ENCODE data around the gene DCPS. TPM values are rescaled to one million over a fixed set of nuclear protein-coding genes. Genes with fewer than 3 reads are reported as not detected.
"Not testable (repeated sequence)": the region's sequence is repeated elsewhere in the genome, so short reads cannot be mapped to it uniquely, and the experiment has no call there.

Gene DCPS
- total RNA-seq, 1 donor from 2014 or later = 11.3 TPM

DNA sequence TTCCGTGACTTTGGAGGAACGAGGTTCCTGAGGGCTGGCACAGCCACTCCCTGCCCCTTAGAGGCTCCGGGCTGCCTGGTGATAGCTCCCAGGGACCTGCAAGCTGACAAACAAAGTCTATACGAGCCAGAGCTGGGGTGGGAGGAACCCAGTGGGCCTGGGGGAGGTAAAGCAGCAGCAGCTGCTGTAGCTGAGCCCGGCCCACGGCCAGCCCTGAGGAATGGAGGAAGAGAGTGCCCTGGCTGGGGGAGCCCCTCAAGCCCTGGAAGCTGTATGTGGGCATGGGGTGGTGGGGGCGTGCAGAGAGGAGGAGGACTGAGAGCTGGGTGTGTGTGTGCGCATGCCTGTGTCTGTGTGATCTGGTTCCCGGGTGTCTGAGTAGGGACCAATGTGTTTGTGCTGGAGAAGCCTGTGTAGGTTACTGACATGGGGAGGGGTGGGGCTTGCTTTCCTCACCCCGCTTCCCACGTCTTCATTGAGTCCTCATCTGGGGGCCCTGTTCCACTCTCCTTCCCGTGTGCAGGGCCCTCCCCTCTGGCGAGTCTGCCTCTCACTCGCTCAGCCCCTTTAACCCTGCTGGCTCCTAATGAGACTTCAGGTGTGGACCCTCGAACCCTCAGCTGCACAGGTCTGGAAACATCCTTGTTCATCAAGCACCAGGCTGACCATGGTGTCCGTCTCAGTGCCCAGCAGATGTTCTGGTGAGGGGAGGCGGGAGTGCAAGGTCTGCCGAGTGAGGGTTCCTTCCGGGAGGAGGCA lies 62.4 kb downstream of the DCPS start:
- H3K27me3 Mint-ChIP-seq (ENCODE audit: low read depth, unreplicated experiment) = no peaks in the 10 kb centered on the region
- H3K27me3 ChIP-seq (ENCODE audit: insufficient read depth, low read length) = no peaks in the 10 kb centered on the region
- no peaks in the 10 kb centered on the region for H3K4me1 ChIP-seq (ENCODE audit: insufficient read depth, low read length)
- H3K36me3 ChIP-seq (ENCODE audit: insufficient read depth, low read length) = no peaks in the 10 kb centered on the region
- H3K9me3 Mint-ChIP-seq (ENCODE audit: unreplicated experiment) = no peaks in the 10 kb centered on the region
- no peaks in the 10 kb centered on the region for H3K4me1 Mint-ChIP-seq (ENCODE audit: low read depth, unreplicated experiment)
- DNase-seq (ENCODE audit: low read depth) (no peak), FAIRE-seq (no peak)
- H2AFZ ChIP-seq (ENCODE audit: low read depth, low read length) = no peak overlapping the region
- H3K4me2 ChIP-seq (ENCODE audit: low read length) = no peak overlapping the region
- no peak overlapping the region for H3K4me3 Mint-ChIP-seq (ENCODE audit: unreplicated experiment)
- H3K27ac Mint-ChIP-seq (ENCODE audit: unreplicated experiment) = no peak overlapping the region
- no peak for TF ChIP-seq EZH2 (IDR thresholded peaks at IDR 0.05; ENCODE audit: insufficient read depth, low read length)
- TF ChIP-seq, protein P1, sequence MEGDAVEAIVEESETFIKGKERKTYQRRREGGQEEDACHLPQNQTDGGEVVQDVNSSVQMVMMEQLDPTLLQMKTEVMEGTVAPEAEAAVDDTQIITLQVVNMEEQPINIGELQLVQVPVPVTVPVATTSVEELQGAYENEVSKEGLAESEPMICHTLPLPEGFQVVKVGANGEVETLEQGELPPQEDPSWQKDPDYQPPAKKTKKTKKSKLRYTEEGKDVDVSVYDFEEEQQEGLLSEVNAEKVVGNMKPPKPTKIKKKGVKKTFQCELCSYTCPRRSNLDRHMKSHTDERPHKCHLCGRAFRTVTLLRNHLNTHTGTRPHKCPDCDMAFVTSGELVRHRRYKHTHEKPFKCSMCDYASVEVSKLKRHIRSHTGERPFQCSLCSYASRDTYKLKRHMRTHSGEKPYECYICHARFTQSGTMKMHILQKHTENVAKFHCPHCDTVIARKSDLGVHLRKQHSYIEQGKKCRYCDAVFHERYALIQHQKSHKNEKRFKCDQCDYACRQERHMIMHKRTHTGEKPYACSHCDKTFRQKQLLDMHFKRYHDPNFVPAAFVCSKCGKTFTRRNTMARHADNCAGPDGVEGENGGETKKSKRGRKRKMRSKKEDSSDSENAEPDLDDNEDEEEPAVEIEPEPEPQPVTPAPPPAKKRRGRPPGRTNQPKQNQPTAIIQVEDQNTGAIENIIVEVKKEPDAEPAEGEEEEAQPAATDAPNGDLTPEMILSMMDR (IDR thresholded peaks at IDR 0.05; ENCODE audit: insufficient read depth, low read depth, low read length) = no peak
- H3K4me3 ChIP-seq (ENCODE audit: insufficient read depth, low read depth, low read length) = no peak overlapping the region
- peaks cover 3% of the 10 kb centered on the region for H3K79me2 ChIP-seq (ENCODE audit: insufficient read depth, low read length)
- H4K20me1 ChIP-seq (ENCODE audit: insufficient read depth, low read length) = peaks cover 40% of the 10 kb centered on the region
- H3K9ac ChIP-seq (ENCODE audit: low read length) = no peak overlapping the region
- H3K36me3 Mint-ChIP-seq (ENCODE audit: low read depth, unreplicated experiment) = no peaks in the 10 kb centered on the region
- H3K9me3 ChIP-seq (ENCODE audit: insufficient read depth, low read depth, low read length) = no peaks in the 10 kb centered on the region
- no peak overlapping the region for H3K27ac ChIP-seq (ENCODE audit: low read depth, low read length)

DNA sequence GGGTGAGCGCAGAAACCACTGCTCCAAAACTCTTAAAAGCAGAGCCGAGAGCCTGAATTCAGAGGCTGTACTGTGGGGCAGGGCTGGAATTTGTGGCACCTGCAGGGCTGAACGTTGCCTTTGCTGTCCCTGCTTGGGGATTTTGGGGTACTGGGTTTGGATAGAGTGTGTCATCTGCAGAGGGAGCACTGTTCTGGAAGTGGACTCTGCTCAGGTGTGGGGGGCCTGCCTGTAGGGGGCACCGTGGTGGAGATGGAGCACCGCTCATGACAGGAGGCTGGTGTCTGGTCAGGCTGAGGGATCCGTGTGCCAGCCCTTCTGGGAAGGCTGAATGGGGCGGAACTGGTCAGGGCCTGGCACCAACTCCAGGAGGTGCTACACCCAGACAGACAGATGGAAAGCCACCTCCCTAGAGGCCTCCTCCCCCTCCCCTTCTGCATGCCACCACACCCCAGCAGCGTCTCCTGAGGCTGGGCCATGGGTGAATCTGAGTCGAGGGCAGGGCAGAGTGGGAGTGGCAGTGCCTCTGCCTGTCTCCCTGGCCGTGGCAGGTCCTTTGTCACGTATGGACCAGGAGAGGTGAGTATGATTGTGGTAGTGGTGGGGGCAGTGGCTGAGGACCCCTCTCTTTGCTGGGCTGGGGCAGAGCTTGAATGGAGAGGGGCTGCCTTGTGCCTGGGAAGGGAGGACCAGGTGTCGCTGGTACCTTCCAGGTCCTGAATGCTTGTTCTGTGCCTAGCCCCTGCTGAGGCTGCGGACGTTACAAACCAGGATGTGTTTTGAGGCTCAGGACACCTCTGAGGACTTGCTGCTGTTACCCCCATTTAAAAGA lies 63.2 kb downstream of the DCPS start:
- not testable (repeated sequence) for H3K36me3 Mint-ChIP-seq (ENCODE audit: low read depth, unreplicated experiment); H3K27ac Mint-ChIP-seq (ENCODE audit: unreplicated experiment); H3K27ac ChIP-seq (ENCODE audit: low read depth, low read length); H3K9me3 Mint-ChIP-seq (ENCODE audit: unreplicated experiment); H3K9ac ChIP-seq (ENCODE audit: low read length); FAIRE-seq; H3K79me2 ChIP-seq (ENCODE audit: insufficient read depth, low read length); H3K36me3 ChIP-seq (ENCODE audit: insufficient read depth, low read length); H2AFZ ChIP-seq (ENCODE audit: low read depth, low read length); H3K9me3 ChIP-seq (ENCODE audit: insufficient read depth, low read depth, low read length); H3K4me1 ChIP-seq (ENCODE audit: insufficient read depth, low read length); H3K4me2 ChIP-seq (ENCODE audit: low read length); H3K4me1 Mint-ChIP-seq (ENCODE audit: low read depth, unreplicated experiment); H3K27me3 Mint-ChIP-seq (ENCODE audit: low read depth, unreplicated experiment); H3K4me3 Mint-ChIP-seq (ENCODE audit: unreplicated experiment); H3K4me3 ChIP-seq (ENCODE audit: insufficient read depth, low read depth, low read length); H3K27me3 ChIP-seq (ENCODE audit: insufficient read depth, low read length); DNase-seq (ENCODE audit: low read depth)
- peaks cover 43% of the 10 kb centered on the region for H4K20me1 ChIP-seq (ENCODE audit: insufficient read depth, low read length)

DNA sequence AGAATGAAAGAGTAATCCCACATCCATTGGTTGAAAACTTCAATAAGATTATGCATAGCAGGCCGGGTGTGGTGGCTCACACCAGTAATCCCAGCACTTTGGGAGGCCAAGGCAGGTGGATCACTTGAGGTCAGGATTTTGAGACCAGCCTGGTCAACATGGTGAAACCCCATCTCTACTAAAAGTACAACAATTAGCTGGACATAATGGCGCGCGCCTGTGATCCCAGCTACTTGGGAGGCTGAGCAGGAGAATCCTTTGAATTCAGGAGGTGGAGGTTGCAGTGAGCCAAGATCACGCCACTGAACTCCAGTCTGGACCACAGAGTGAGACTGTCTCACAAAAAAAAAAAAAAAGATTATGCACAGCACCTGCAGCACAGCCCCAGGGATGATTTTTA lies 63.9 kb downstream of the DCPS start:
- H3K27me3 Mint-ChIP-seq (ENCODE audit: low read depth, unreplicated experiment); H3K9me3 Mint-ChIP-seq (ENCODE audit: unreplicated experiment); H3K9me3 ChIP-seq (ENCODE audit: insufficient read depth, low read depth, low read length); H2AFZ ChIP-seq (ENCODE audit: low read depth, low read length); H3K27ac Mint-ChIP-seq (ENCODE audit: unreplicated experiment); DNase-seq (ENCODE audit: low read depth); H3K4me1 ChIP-seq (ENCODE audit: insufficient read depth, low read length); H3K36me3 Mint-ChIP-seq (ENCODE audit: low read depth, unreplicated experiment); H3K27ac ChIP-seq (ENCODE audit: low read depth, low read length); H3K79me2 ChIP-seq (ENCODE audit: insufficient read depth, low read length); H3K9ac ChIP-seq (ENCODE audit: low read length); H3K27me3 ChIP-seq (ENCODE audit: insufficient read depth, low read length); FAIRE-seq; H3K36me3 ChIP-seq (ENCODE audit: insufficient read depth, low read length); H3K4me1 Mint-ChIP-seq (ENCODE audit: low read depth, unreplicated experiment); H3K4me3 ChIP-seq (ENCODE audit: insufficient read depth, low read depth, low read length); H3K4me3 Mint-ChIP-seq (ENCODE audit: unreplicated experiment); H3K4me2 ChIP-seq (ENCODE audit: low read length): not testable (repeated sequence)
- peaks cover 42% of the 10 kb centered on the region for H4K20me1 ChIP-seq (ENCODE audit: insufficient read depth, low read length)

DNA sequence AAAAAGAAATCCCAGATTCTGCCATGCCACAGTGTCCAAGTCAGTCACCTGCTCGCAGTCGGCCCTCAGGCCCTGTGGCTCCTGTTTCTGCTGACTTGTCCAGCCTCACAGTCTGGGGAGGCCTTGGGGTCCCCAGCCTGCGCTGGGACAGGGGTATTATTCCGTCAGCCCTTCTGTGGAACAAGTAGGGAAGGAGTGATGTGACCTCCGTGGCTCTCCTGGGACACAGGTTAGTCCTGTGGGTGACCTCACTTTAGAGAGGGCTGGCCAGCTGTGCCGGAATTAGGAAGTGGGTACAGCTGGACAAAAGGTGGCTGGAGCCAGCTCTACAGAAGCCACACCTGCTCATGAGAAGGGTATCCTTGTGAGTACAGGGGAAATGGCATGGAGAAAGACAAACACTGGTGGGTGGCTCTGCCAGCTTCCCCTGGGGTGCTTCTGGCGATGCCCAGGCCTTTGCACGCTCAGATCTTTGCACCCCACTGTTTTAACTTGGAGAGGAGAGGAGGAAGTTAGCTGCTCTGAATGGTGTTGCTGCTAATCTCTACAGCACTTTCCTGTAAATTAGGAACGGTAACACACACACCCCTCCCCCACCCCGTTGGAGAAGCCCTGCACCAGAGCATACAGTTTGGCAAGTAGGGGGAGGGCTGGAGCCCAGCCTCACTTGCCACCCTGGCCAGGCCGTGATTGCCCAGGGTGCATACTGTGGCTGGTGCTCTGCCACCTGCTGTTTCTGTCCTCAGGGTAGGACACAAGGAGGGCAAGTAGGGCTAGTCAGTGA lies 64.7 kb downstream of the DCPS start:
- not testable (repeated sequence) for H3K9ac ChIP-seq (ENCODE audit: low read length); FAIRE-seq; DNase-seq (ENCODE audit: low read depth); H3K79me2 ChIP-seq (ENCODE audit: insufficient read depth, low read length); H2AFZ ChIP-seq (ENCODE audit: low read depth, low read length); H3K27ac Mint-ChIP-seq (ENCODE audit: unreplicated experiment); H3K4me3 Mint-ChIP-seq (ENCODE audit: unreplicated experiment); H3K36me3 Mint-ChIP-seq (ENCODE audit: low read depth, unreplicated experiment); H3K4me2 ChIP-seq (ENCODE audit: low read length); H3K27ac ChIP-seq (ENCODE audit: low read depth, low read length); H3K27me3 Mint-ChIP-seq (ENCODE audit: low read depth, unreplicated experiment); H3K27me3 ChIP-seq (ENCODE audit: insufficient read depth, low read length); H3K4me1 Mint-ChIP-seq (ENCODE audit: low read depth, unreplicated experiment); H3K9me3 ChIP-seq (ENCODE audit: insufficient read depth, low read depth, low read length); H3K36me3 ChIP-seq (ENCODE audit: insufficient read depth, low read length); H3K9me3 Mint-ChIP-seq (ENCODE audit: unreplicated experiment); H3K4me1 ChIP-seq (ENCODE audit: insufficient read depth, low read length); H3K4me3 ChIP-seq (ENCODE audit: insufficient read depth, low read depth, low read length)
- peaks cover 42% of the 10 kb centered on the region for H4K20me1 ChIP-seq (ENCODE audit: insufficient read depth, low read length)

All from astrocyte (in vitro differentiated cells and primary cell).